T-helper 9 cell (primary cell): ENCODE results near the gene INPP5D.
A peak's percentile ranks its signal among the peaks of the same experiment; 100 is the strongest.
"Not testable (repeated sequence)": the region's sequence is repeated elsewhere in the genome, so short reads cannot be mapped to it uniquely, and the experiment has no call there.

Experiments used
- DNase-seq: peaks from one replicate; pipeline ENCODE4 v3.0.0-alpha.2; 2020
- total RNA-seq, 2 donors: gene quantifications; one replicate each; lab custom pipeline; 2026; lab: John Stamatoyannopoulos, UW

The INPP5D gene
- total RNA-seq: 253 reads per million in 2 donors

DNA sequence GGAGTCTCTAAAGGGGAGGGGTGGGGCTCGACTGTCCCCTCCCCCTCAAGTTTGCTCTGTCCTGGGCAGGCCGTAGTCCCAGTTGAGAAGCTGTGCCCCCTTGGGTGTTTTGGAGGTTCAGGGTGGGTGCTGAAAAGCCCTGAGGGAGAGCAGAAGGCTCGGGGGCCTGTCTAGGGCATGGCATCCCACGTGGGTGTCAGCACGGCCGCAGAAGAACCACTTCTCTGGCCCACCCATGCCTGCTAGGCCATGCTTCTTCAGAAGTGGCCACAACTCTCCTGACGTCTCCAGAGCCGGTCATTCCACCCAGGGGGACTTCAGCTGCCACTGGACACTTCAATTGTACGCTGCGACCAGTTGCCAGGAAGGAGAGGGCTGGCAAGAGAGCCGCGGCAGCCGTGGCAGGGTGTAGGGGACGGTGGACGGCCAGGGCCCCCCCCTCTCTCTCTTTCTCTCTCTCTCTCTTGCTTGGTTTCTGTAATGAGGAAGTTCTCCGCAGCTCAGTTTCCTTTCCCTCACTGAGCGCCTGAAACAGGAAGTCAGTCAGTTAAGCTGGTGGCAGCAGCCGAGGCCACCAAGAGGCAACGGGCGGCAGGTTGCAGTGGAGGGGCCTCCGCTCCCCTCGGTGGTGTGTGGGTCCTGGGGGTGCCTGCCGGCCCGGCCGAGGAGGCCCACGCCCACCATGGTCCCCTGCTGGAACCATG lies at the start of gene INPP5D:
TSS of gene INPP5D (plus strand) at position 546 of the 704 bp plus-strand sequence. CDS start at position 683, 137 bp downstream.
- peak; percentile 57 for DNase-seq

GRCh38 chr2:233010569-233011267 lies 49.4 kb upstream of the INPP5D start:
- no peak for DNase-seq

GRCh38 chr2:233011268-233011650 lies 48.9 kb upstream of the INPP5D start:
- no peak for DNase-seq

- no peak for DNase-seq
Observed at GRCh38 chr2:233011702-233012131, 48.4 kb upstream of the INPP5D start.

DNA sequence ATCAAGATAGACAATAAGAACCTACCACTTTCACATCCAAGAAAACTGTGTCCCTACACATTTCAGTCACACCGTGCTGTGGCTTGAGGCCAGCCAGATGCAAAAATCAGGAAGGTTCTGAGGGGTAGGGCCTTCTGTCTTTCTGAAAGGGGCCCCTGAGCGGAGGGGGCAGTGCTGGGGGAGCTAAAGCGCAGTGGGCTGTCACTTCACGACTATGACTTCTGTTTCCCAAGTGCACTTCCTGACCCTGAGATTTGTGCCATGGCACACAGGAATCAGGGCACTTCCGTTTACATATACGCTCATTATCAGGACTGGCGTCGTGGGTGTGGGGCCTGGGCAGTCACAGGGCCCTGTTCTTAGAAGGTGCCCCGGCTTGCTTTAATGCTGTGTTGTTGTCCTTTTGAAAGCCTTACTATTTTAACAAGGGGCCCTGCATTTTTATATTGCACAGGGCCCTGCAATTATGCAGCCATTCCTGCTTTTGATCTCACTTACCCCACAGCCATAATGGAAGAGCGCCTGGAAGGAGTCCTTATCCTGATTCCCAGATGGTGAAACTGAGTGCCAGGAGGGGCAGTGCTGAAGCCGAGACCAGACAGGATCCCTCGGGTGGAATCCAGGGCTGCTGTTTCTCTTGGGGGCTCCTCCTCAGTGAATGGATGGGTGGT lies 47.7 kb upstream of the INPP5D start:
- DNase-seq: no peak

- DNase-seq: no peak
Observed at GRCh38 chr2:233013027-233013461, 47.1 kb upstream of the INPP5D start, which contains the start of gene NGEF. Gene NGEF, minus strand, starts transcription at chr2:233013256. Its CDS starts 38,366 bp downstream, at chr2:232974890.

- DNase-seq: no peak
Observed at GRCh38 chr2:233013650-233014049, 46.5 kb upstream of the INPP5D start.

DNA sequence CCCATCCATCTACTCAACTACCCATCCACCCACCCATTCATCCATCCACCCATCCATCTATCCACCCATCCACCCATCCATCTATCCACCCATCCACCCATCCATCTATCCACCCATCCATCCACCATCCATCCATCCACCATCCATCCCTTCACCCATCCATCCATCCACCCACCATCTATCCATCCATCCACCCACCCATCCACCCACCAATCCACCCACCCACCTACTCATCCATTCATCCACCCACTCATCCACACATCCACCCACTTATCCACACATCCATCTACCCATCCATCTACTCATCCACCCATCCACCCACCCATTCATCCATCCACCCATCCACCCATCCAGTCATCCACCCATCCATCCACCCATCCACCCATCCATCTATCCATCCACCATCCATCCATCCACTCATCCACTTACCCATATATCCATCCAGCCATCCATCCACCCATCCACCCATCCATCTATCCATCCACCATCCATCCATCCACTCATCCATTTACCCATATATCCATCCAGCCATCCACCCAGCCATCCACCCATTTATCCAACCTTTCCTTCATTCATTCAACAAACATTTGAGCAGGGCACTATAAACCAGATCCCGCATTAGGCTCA lies 45.0 kb upstream of the INPP5D start:
- no peak for DNase-seq

DNA sequence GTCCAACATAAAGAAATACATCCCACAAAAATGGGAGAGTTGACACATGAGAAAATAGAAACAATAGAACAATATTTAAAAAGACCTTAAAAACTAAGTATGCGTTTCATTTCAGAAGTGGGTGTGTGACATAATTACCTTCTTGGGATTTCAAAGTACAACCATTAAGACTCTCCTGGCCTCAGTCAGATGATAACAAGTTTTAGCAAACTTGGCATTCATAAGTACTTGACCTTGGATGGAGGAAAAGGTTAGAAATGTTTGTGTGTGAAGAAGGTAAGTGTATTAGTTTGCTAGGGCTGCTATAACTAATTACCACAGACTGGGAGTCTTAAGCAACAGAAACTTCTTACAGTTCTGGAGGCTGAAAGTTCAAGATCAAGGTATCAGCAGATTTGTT lies 42.2 kb upstream of the INPP5D start:
- no peak for DNase-seq

- DNase-seq: not testable (repeated sequence)
Observed at GRCh38 chr2:233019610-233020009, 40.5 kb upstream of the INPP5D start.

DNA sequence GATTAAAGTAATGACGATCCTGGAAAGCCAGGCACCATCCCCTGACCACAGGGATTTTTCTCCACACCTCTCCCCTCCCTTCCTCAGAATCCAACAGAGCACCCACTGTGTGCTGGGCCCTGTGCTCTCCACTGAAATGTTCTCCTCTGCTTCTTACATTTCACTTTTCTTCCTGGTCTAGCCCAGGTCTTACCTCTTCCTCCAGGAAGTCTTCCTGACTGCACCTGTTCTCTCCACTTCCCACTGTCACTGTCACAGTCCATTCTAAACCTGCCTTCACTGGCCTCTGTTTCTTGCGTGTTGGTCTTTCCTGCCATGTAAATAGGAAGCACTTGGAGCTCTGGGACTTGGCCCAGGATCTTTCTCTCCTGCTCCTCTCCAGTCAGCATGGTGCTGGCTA lies 39.7 kb upstream of the INPP5D start:
- DNase-seq: no peak

GRCh38 chr2:233021771-233022170 lies 38.4 kb upstream of the INPP5D start:
- no peak for DNase-seq

- no peak for DNase-seq
Observed at GRCh38 chr2:233022561-233022960, 37.6 kb upstream of the INPP5D start.

DNA sequence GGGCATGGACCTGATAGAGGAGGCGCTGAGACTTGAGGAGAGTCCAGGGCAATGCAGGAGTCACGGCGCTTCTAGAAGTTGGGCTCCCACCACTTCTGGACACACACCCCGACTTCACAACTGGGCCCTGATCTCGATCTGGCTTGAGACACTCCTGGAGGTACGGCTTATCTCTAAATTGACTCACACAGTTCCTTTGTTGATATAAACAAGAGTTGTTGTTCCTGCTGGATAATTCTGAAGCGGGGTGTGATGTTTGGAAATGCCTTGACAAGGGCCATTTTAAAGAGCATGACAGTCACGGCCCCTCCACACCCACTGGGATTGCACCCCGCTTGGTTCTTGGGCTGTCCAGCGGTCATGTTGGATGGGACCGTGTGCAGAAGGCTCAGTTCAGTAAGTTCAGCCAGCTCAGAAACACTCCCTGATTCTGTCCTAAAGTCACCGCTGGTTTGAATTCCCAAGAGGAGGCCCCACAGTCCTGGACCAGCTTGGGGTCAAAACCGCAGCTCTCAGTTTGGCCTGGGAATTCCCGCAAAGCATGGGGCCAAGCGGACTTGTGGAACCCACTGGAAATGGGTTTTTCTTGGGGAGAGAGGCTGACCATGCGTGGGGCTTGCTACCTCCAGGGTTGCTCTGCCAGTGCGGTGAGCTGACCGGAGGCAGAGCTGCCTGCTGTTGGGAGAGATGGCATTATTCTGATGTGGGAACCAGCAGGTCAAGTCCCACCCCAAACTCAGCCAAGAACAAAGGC lies 37.0 kb upstream of the INPP5D start:
- DNase-seq: no peak

DNA sequence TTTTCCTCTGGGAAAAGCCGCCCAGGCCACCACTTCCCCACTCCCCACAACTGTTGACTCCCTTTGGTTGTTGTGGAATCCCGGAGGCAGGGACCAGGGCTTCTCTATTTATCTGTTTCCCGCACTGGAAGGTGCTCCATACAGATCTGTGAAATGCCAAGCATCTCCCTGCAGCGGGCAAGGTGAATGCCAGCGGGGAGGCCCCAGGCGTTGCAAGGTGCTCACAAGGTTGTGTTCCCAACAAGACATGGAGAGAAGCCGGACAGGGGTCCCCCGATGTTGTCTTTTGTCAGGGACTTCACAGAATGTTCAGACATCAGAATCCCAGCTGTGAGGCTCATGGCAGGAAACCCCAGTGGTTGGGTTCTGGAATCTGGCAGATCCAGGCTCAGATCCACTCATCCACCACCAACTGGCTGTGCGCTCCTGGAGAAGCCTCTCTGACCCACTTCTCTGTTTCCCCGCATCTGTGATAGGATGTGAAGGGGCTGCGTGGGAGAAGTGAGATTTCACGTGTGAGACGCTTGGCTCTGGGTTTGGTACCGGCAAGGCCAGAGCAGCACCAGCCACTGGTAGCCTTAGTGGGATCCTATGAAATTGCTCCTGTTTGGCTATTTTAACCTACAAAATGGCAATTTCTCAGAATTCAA lies 36.3 kb upstream of the INPP5D start:
- DNase-seq: no peak

- no peak for DNase-seq
Observed at GRCh38 chr2:233025706-233026105, 34.4 kb upstream of the INPP5D start.

GRCh38 chr2:233026198-233026813 lies 33.8 kb upstream of the INPP5D start:
- DNase-seq: no peak

DNA sequence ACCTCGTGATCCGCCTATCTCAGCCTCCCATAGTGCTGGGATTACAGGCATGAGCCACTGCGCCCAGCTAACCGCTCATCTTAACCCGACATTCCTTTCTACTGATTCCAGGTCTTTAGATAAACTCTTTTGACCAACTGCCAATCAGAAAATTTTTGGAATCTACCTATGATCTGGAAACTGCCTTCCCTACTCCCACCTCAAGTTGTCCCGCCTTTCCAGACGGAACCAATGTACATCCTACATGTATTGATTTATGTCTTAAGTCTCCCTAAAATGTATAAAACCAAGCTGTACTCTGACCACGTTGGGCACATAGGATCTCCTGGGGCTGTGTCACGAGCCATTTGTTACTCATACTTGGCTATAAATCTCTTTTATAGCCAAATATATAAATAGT lies 30.8 kb upstream of the INPP5D start:
- no peak for DNase-seq

GRCh38 chr2:233031556-233032500 lies 28.3 kb upstream of the INPP5D start:
- no peak for DNase-seq
